ENCODE results near the gene RAB33A. TPM values are rescaled to one million over a fixed set of nuclear protein-coding genes. Genes with fewer than 3 reads are reported as not detected.
A peak's percentile ranks its signal among the peaks of the same experiment; 100 is the strongest.

The RAB33A gene
- total RNA-seq, 2 donors from 2014 or later, result 22.8 to 34.8 TPM

GRCh38 chrX:130165703-130166502 lies 5.9 kb upstream of the RAB33A start, which contains the start of gene AIFM1:
Gene AIFM1, minus strand, starts transcription at chrX:130165841. Its CDS starts 185 bp downstream, at chrX:130165656.
- ATAC-seq (peak; percentile 92 to 94), DNase-seq (ENCODE audit: low spot score in 2 of 2) (peak; percentile 80 to 91)
- peaks cover 0 to 16% of the 10 kb centered on the region in 2 donors for H3K36me3 Mint-ChIP-seq
- peak within 1 kb of the TSS; percentile 75 to 96 for H3K27ac Mint-ChIP-seq
- no peaks in the 10 kb centered on the region for H3K9me3 Mint-ChIP-seq

DNA sequence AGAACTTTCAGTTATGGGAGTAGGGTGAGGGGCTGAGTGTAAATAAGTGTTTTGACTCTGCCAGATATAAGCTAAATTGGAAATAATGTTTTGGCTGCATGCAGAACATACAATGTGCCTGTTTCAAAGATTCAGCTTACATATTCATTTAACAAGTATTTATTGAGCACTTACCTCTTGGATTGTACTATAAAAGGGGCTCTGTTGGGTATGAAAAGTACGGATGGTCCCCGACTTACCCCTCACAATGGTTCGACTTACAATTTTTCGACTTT lies 5.3 kb upstream of the RAB33A start:
- Mint-ChIP-seq H3K36me3 (peaks cover 0 to 16% of the 10 kb centered on the region in 2 donors), H3K27ac (peak overlapping the region; percentile 75 to 96), H3K9me3 (no peaks in the 10 kb centered on the region)
- DNase-seq (ENCODE audit: low spot score in 2 of 2) (no peak), ATAC-seq (no peak)

- H3K9me3 Mint-ChIP-seq, result no peaks in the 10 kb centered on the region
- ATAC-seq (no peak), DNase-seq (ENCODE audit: low spot score in 2 of 2) (no peak)
- peak overlapping the region in 1 of 2 donors; percentile 96 for H3K27ac Mint-ChIP-seq
- H3K36me3 Mint-ChIP-seq, result peaks cover 0 to 17% of the 10 kb centered on the region in 2 donors
These were observed 4.7 kb upstream of the RAB33A start for GRCh38 chrX:130167040-130167439.

- ATAC-seq (peak; percentile 64 to 83), DNase-seq (ENCODE audit: low spot score in 2 of 2) (peak; percentile 64 to 66)
- H3K9me3 Mint-ChIP-seq, result no peaks in the 10 kb centered on the region
- peak overlapping the region in 1 of 2 donors; percentile 96 for H3K27ac Mint-ChIP-seq
- peaks cover 18 to 25% of the 10 kb centered on the region in 2 donors for H3K36me3 Mint-ChIP-seq
These were observed 863 bp upstream of the RAB33A start for GRCh38 chrX:130170752-130171445.

- Mint-ChIP-seq H3K36me3 (peaks cover 16 to 29% of the 10 kb centered on the region in 2 donors), H3K9me3 (no peaks in the 10 kb centered on the region), H3K27ac (peak overlapping the region; percentile 88 to 96)
- DNase-seq (ENCODE audit: low spot score in 2 of 2) (no peak), ATAC-seq (no peak)
These were observed 524 bp downstream of the RAB33A start for GRCh38 chrX:130172127-130172845.

- H3K9me3 Mint-ChIP-seq, result no peaks in the 10 kb centered on the region
- peak overlapping the region; percentile 88 to 96 for H3K27ac Mint-ChIP-seq
- ATAC-seq (peak; percentile 48 to 79), DNase-seq (ENCODE audit: low spot score in 2 of 2) (peak; percentile 6 to 76)
- peaks cover 22 to 39% of the 10 kb centered on the region in 2 donors for H3K36me3 Mint-ChIP-seq
These were observed 1.6 kb downstream of the RAB33A start for GRCh38 chrX:130173190-130173895.

DNA sequence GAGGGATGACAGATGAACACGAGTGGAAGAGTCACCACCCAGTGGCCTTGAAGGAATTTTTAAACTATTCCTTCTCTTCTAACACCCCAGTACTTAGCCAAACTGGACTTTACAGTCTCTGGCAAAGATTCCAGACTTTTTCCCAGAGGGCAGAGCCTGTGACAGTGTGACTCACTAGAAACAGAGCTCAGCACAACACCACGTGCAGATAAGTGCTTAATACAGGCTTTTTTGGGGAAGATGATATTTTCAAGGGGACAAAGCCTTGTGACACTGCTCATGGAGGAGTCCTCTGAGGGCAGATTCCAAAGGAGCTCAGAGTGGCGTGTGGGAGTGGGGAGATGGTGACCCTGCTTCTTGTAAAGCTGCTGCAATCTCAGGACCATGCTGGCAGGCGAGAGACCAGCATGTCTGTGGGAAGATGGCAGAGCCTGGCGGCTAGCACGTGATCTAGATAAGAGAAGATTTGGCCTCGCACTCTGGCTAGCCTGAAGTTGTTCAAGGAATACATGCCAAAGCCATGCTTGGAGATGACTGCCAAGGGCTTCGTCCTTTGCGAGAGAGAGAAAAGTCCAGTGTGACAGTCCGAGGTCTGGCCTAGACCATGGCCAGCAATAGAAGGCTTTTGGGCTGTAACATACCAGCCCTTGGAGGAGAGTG lies 2.4 kb downstream of the RAB33A start:
- ATAC-seq (no peak), DNase-seq (ENCODE audit: low spot score in 2 of 2) (no peak)
- Mint-ChIP-seq H3K36me3 (peaks cover 22 to 40% of the 10 kb centered on the region in 2 donors), H3K9me3 (no peaks in the 10 kb centered on the region), H3K27ac (peak overlapping the region; percentile 88 to 96)

GRCh38 chrX:130174937-130175336 lies 3.2 kb downstream of the RAB33A start:
- Mint-ChIP-seq H3K27ac (peak overlapping the region in 1 of 2 donors; percentile 50), H3K36me3 (peaks cover 22 to 45% of the 10 kb centered on the region in 2 donors), H3K9me3 (no peaks in the 10 kb centered on the region)
- no peak for ATAC-seq
- DNase-seq (ENCODE audit: low spot score in 2 of 2), result no peak

GRCh38 chrX:130176354-130176776 lies 4.6 kb downstream of the RAB33A start:
- ATAC-seq, result peak in 1 of 2 donors; percentile 33
- no peak for DNase-seq (ENCODE audit: low spot score in 2 of 2)
- Mint-ChIP-seq H3K36me3 (peaks cover 22 to 46% of the 10 kb centered on the region in 2 donors), H3K9me3 (no peaks in the 10 kb centered on the region), H3K27ac (peak overlapping the region; percentile 77 to 88)

- DNase-seq (ENCODE audit: low spot score in 2 of 2) (no peak), ATAC-seq (no peak)
- Mint-ChIP-seq H3K36me3 (peaks cover 21 to 46% of the 10 kb centered on the region in 2 donors), H3K9me3 (no peaks in the 10 kb centered on the region), H3K27ac (peak overlapping the region; percentile 77 to 88)
These were observed 5.2 kb downstream of the RAB33A start for GRCh38 chrX:130176942-130177341.

- ATAC-seq (no peak), DNase-seq (ENCODE audit: low spot score in 2 of 2) (no peak)
- no peaks in the 10 kb centered on the region for H3K9me3 Mint-ChIP-seq
- no peak overlapping the region for H3K27ac Mint-ChIP-seq
- H3K36me3 Mint-ChIP-seq, result peaks cover 8 to 29% of the 10 kb centered on the region in 2 donors
These were observed 7.4 kb downstream of the RAB33A start for GRCh38 chrX:130179170-130179569.

DNA sequence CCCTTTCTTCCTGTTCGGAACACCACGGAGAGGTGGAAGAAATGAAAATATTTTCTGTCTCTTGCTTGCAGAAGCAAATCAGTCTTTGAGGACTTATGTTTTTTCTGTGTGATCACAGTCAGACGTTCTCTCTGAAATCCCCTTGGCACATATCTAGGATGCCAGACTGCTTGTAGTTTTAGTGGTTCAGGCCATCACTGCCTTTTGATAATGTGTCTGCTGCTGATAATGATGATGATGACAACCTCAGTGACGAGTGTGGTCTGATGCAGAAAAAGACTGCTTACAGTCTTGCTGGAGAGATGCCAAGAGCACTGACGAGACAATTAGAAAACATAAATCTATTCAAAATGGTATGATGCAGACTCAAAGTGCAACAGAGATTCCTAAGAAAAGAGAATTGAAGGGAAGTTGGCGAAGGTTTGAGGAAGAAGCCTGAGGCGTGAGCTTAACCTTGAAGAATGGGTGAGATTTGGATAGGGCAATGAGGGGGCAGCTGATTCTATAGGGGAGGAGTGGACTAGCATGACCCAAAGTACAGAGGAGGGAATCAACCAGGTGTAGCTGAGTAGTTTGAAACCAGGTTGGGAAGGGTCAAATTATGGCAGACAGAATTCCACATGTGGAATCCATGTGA lies 7.9 kb downstream of the RAB33A start:
- ATAC-seq (no peak), DNase-seq (ENCODE audit: low spot score in 2 of 2) (no peak)
- Mint-ChIP-seq H3K36me3 (peaks cover 8 to 28% of the 10 kb centered on the region in 2 donors), H3K9me3 (no peaks in the 10 kb centered on the region), H3K27ac (peak overlapping the region; percentile 11 to 72)

- Mint-ChIP-seq H3K27ac (no peak overlapping the region), H3K9me3 (no peaks in the 10 kb centered on the region), H3K36me3 (peaks cover 0 to 6% of the 10 kb centered on the region in 2 donors)
- ATAC-seq (no peak), DNase-seq (ENCODE audit: low spot score in 2 of 2) (no peak)
These were observed 12.4 kb downstream of the RAB33A start for GRCh38 chrX:130184168-130184567.

- ATAC-seq, result no peak
- Mint-ChIP-seq H3K36me3 (peaks cover 0 to 2% of the 10 kb centered on the region in 2 donors), H3K27ac (no peak overlapping the region), H3K9me3 (no peaks in the 10 kb centered on the region)
- no peak for DNase-seq (ENCODE audit: low spot score in 2 of 2)
These were observed 13.1 kb downstream of the RAB33A start for GRCh38 chrX:130184857-130185256.

GRCh38 chrX:130186651-130187050 lies 14.9 kb downstream of the RAB33A start:
- H3K36me3 Mint-ChIP-seq, result no peaks in the 10 kb centered on the region
- H3K27ac Mint-ChIP-seq, result no peak overlapping the region
- ATAC-seq (no peak), DNase-seq (ENCODE audit: low spot score in 2 of 2) (no peak)
- H3K9me3 Mint-ChIP-seq, result no peaks in the 10 kb centered on the region

Data from activated naive CD4-positive, alpha-beta T cell treated with anti-CD3 and anti-CD28 coated beads, Interleukin-2, amount 50 U/mL, for 72 hours (primary cell).